PC-9 (cell line): Measurements from ENCODE around the gene IDH2. TPM values are rescaled to one million over a fixed set of nuclear protein-coding genes. Genes with fewer than 3 reads are reported as not detected.
A peak's percentile ranks its signal among the peaks of the same experiment; 100 is the strongest.
"Not testable (repeated sequence)": the region's sequence is repeated elsewhere in the genome, so short reads cannot be mapped to it uniquely, and the experiment has no call there.

ENCODE experiments used
- BruUV-seq: library from RNA; stranded (reverse); fragments of 400-500 nt; replicated peaks from 2 replicates; lab custom pipeline; 2021; lab: Mats Ljungman, UMichigan
- CTCF ChIA-PET: fragments of 300-600 bp; sonication (Branson Sonifier 250); formaldehyde crosslinking; loops from one replicate; lab custom pipeline; 2022; ENCODE audit warnings: antibody characterized with exemption; lab: Charles Lee
- POLR2A ChIA-PET: fragments of 300-600 bp; sonication (Branson Sonifier 250); formaldehyde crosslinking; loops from one replicate; lab custom pipeline; 2022; ENCODE audit warnings: antibody characterized with exemption; ENCODE audit not compliant: unreplicated experiment; lab: Charles Lee
- DNase-seq, 2 experiments: peaks; one replicate each; pipeline versions ENCODE4 v3.0.0 to v3.0.0-alpha.2; 2015 to 2022; ENCODE audit warnings: mixed read lengths in 1 of 2
- H2AFZ ChIP-seq: fragments of 200-600 bp; sonication (generic); 2 replicates; pipeline ENCODE4 v1.8.1; 2017; ENCODE audit warnings: antibody characterized with exemption
- H3F3A ChIP-seq: fragments of 200-600 bp; sonication (generic); 2 replicates; pipeline ENCODE4 v1.8.1; 2017; ENCODE audit warnings: antibody characterized with exemption, mild to moderate bottlenecking, low read depth; ENCODE audit not compliant: insufficient read depth
- H3K27ac ChIP-seq: fragments of 200-600 bp; sonication (generic); 2 replicates; pipeline ENCODE4 v1.6.1; 2016; ENCODE audit warnings: mixed run types
- H3K27me3 ChIP-seq: fragments of 200-600 bp; sonication (generic); 2 replicates; pipeline ENCODE4 v1.6.1; 2016; ENCODE audit warnings: low read depth, mixed run types; ENCODE audit not compliant: insufficient read depth
- H3K36me3 ChIP-seq: fragments of 200-600 bp; sonication (generic); 2 replicates; pipeline ENCODE4 v1.6.1; 2016; ENCODE audit warnings: low read depth, mixed run types
- H3K4me1 ChIP-seq: fragments of 200-600 bp; sonication (generic); replicated peaks from 2 replicates; pipeline ENCODE4 v1.6.1; 2016; ENCODE audit warnings: mixed run types; ENCODE audit not compliant: insufficient read depth
- H3K4me2 ChIP-seq: fragments of 200-600 bp; sonication (generic); 2 replicates; pipeline ENCODE4 v1.6.1; 2017; ENCODE audit warnings: mixed run types
- H3K4me3 ChIP-seq: fragments of 200-600 bp; sonication (generic); 2 replicates; pipeline ENCODE4 v1.6.1; 2016; ENCODE audit warnings: mixed run types
- H3K79me2 ChIP-seq: fragments of 200-600 bp; sonication (generic); 2 replicates; pipeline ENCODE4 v1.6.1; 2017; ENCODE audit warnings: low read depth, mixed run types
- H3K9me2 ChIP-seq: fragments of 200-600 bp; sonication (generic); 2 replicates; pipeline ENCODE4 v1.8.1; 2017; ENCODE audit warnings: mild to moderate bottlenecking; ENCODE audit not compliant: insufficient read depth
- H3K9me3 ChIP-seq: fragments of 200-600 bp; sonication (generic); 2 replicates; pipeline ENCODE4 v1.8.1; 2016; ENCODE audit warnings: low read depth; ENCODE audit not compliant: insufficient read depth
- H4K20me1 ChIP-seq: fragments of 200-600 bp; sonication (generic); 2 replicates; pipeline ENCODE4 v1.8.1; 2017; ENCODE audit not compliant: insufficient read depth
- EZH2 ChIP-seq: fragments of 200-600 bp; sonication (generic); IDR thresholded peaks from 2 replicates; pipeline ENCODE4 v1.8.0; 2017; ENCODE audit warnings: antibody characterized with exemption, low read depth
- intact Hi-C: fragments of 100-400 bp; cut with micrococcal nuclease; formaldehyde crosslinking; loops from one replicate; pipeline ENCODE4 v1.10.0; 2022; ENCODE audit not compliant: unreplicated experiment
- total RNA-seq: library from RNA; stranded (reverse); gene quantifications from 2 replicates; pipeline ENCODE4 v1.2.3, GENCODE V29; 2021
- TF ChIP-seq, protein P1 (sequence below): fragments of 200-600 bp; sonication (generic); conservative IDR thresholded peaks from 2 replicates; pipeline ENCODE4 v1.6.1; 2017; ENCODE audit warnings: mixed run types, antibody characterized with exemption, mild to moderate bottlenecking, moderate library complexity

The IDH2 gene
- total RNA-seq, 1 experiment from 2014 or later = 96.7 TPM

GRCh38 chr15:90072978-90073640 lies 29.2 kb downstream of the IDH2 start:
- Histone ChIP-seq H3K4me1 (no peaks in the 10 kb centered on the region), H3K9me3 (no peaks in the 10 kb centered on the region), H3K27me3 (no peaks in the 10 kb centered on the region), H3K36me3 (peaks cover 6% of the 10 kb centered on the region; the same call in 1 of the 2 replicates), H3K9me2 (no peaks in the 10 kb centered on the region), H2AFZ (no peak overlapping the region), H4K20me1 (no peaks in the 10 kb centered on the region), H3K4me2 (no peak overlapping the region), H3K4me3 (no peak overlapping the region), H3K27ac (no peak overlapping the region), H3F3A (peaks cover 22% of the 10 kb centered on the region; the same call in 1 of the 2 replicates), H3K79me2 (no peaks in the 10 kb centered on the region)
- ChIA-PET POLR2A (no interaction called here), CTCF (no interaction called here)
- intact Hi-C loops = loop anchor here (5.0 kb wide), 1 partner anchor 71 kb away; the partner anchor contains the start of gene ZNF710
- no TSS peak for BruUV-seq
- no peak for DNase-seq
- no peak for TF ChIP-seq EZH2
- TF ChIP-seq, protein P1, sequence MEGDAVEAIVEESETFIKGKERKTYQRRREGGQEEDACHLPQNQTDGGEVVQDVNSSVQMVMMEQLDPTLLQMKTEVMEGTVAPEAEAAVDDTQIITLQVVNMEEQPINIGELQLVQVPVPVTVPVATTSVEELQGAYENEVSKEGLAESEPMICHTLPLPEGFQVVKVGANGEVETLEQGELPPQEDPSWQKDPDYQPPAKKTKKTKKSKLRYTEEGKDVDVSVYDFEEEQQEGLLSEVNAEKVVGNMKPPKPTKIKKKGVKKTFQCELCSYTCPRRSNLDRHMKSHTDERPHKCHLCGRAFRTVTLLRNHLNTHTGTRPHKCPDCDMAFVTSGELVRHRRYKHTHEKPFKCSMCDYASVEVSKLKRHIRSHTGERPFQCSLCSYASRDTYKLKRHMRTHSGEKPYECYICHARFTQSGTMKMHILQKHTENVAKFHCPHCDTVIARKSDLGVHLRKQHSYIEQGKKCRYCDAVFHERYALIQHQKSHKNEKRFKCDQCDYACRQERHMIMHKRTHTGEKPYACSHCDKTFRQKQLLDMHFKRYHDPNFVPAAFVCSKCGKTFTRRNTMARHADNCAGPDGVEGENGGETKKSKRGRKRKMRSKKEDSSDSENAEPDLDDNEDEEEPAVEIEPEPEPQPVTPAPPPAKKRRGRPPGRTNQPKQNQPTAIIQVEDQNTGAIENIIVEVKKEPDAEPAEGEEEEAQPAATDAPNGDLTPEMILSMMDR = no peak

DNA sequence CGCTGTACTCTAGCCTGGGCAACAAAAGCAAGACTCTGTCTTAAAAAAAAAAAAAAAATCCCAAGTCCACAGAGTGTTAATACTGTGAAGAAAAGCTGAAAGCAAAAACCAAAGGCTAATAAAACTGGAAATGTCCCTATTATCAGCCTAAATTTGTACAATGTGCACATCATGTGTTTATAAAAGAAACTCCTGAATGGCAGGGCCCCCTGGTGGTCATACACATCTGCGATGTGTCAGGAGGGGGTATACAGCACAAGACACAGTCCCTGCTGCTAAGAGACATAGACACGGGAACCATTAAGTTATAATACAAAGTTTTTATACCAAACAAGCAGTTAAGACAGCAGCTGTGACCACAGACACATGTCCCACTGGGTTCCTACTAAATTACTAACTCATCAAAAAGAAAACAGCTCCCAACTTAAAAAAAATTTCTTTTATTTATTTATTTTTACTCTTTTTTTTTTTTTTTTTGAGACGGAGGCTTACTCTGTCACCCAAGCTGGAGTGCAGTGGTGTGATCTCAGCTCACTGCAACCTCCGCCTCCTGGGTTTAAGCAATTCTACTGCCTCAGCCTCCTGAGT lies 31.0 kb downstream of the IDH2 start:
- Histone ChIP-seq H3K4me3 (no peak overlapping the region), H3F3A (peaks cover 22% of the 10 kb centered on the region; the same call in 1 of the 2 replicates), H2AFZ (no peak overlapping the region), H3K4me2 (no peak overlapping the region), H4K20me1 (no peaks in the 10 kb centered on the region), H3K27me3 (no peaks in the 10 kb centered on the region), H3K9me3 (no peaks in the 10 kb centered on the region), H3K4me1 (no peaks in the 10 kb centered on the region), H3K36me3 (peaks cover 6% of the 10 kb centered on the region; the same call in 1 of the 2 replicates), H3K79me2 (no peaks in the 10 kb centered on the region), H3K27ac (no peak overlapping the region), H3K9me2 (no peaks in the 10 kb centered on the region)
- BruUV-seq = no TSS peak
- DNase-seq = peak; percentile 54 to 65
- ChIA-PET POLR2A (no interaction called here), CTCF (interaction anchor here (0.6 to 1.8 kb wide), 6 partner anchors 45 to 504 kb away, joined by 3 to 10 read pairs (median 4); no protein-coding TSS in a partner anchor)
- intact Hi-C loops = loop anchor here (1.0 to 5.0 kb wide), 4 partner anchors 69 to 173 kb away; partner anchors contain the start of gene ZNF710
- no peak for TF ChIP-seq EZH2
- TF ChIP-seq, protein P1 = peak; percentile 79

GRCh38 chr15:90070623-90071022 lies 31.6 kb downstream of the IDH2 start:
- not testable (repeated sequence) for H3K4me3 ChIP-seq
- CTCF ChIA-PET = interaction anchor here (0.5 to 1.8 kb wide), 4 partner anchors 44 to 504 kb away, joined by 3 to 10 read pairs (median 4); no protein-coding TSS in a partner anchor

More at GRCh38 chr15:90070623-90071022, 31.6 kb downstream of the IDH2 start:
- H2AFZ ChIP-seq, POLR2A ChIA-PET, H3K9me3 ChIP-seq, H3K36me3 ChIP-seq, H3K27ac ChIP-seq, H3K9me2 ChIP-seq, DNase-seq, H3K79me2 ChIP-seq, H3K4me2 ChIP-seq, BruUV-seq, H3K27me3 ChIP-seq, H3K4me1 ChIP-seq, H4K20me1 ChIP-seq: not testable (repeated sequence)
- H3F3A ChIP-seq = peaks cover 17% of the 10 kb centered on the region; the same call in 1 of the 2 replicates
- intact Hi-C loops = loop anchor here (1.0 to 5.0 kb wide), 4 partner anchors 68 to 172 kb away; partner anchors contain the start of gene ZNF710
